ENCODE measurements around the gene B4GALT7. TPM values are rescaled to one million over a fixed set of nuclear protein-coding genes. Genes with fewer than 3 reads are reported as not detected.

Gene B4GALT7
- total RNA-seq, 1 donor from 2014 or later, result 11.6 TPM

- no peaks in the 10 kb centered on the region for H3K36me3 ChIP-seq
- TF ChIP-seq CTCF (IDR thresholded peaks at IDR 0.05), result peak; percentile 81
- TF ChIP-seq EZH2 (IDR thresholded peaks at IDR 0.05), result no peak
- no peaks in the 10 kb centered on the region for H3K4me1 ChIP-seq
- H3K4me3 ChIP-seq, result no peak overlapping the region
- peak overlapping the region; percentile 16 for H3K4me2 ChIP-seq
- H3K27ac ChIP-seq, result no peak overlapping the region
- peak overlapping the region; percentile 37 for H3K27ac Mint-ChIP-seq
- DNase-seq (ENCODE audit: low spot score), result peak; percentile 90
- H3K4me1 Mint-ChIP-seq, result peaks cover 9% of the 10 kb centered on the region
- H4K20me1 ChIP-seq (ENCODE audit: low read depth), result no peaks in the 10 kb centered on the region
- no peak overlapping the region for H2AFZ ChIP-seq (replicated peaks)
- peaks cover 12% of the 10 kb centered on the region for H3F3A ChIP-seq (ENCODE audit: low read depth)
- H3K9me3 ChIP-seq (ENCODE audit: low read depth), result no peaks in the 10 kb centered on the region
- peaks cover 9% of the 10 kb centered on the region for H3K27me3 Mint-ChIP-seq (ENCODE audit: insufficient read depth, low read depth)
- no peaks in the 10 kb centered on the region for H3K79me2 ChIP-seq (ENCODE audit: low read depth)
- no peaks in the 10 kb centered on the region for H3K9me3 Mint-ChIP-seq
- no peaks in the 10 kb centered on the region for H3K27me3 ChIP-seq
- H3K4me3 Mint-ChIP-seq, result peak overlapping the region; percentile 10
- no peak overlapping the region for H3K9ac ChIP-seq
- peaks cover 2% of the 10 kb centered on the region for H3K36me3 Mint-ChIP-seq
Observed at GRCh38 chr5:177607452-177608192, 7.7 kb downstream of the B4GALT7 start.

GRCh38 chr5:177608243-177609075, 8.5 kb downstream of the B4GALT7 start:
- peak overlapping the region; percentile 37 for H3K27ac Mint-ChIP-seq
- no peak overlapping the region for H3K27ac ChIP-seq

More at GRCh38 chr5:177608243-177609075, 8.5 kb downstream of the B4GALT7 start:
- Histone ChIP-seq H3K4me1 (no peaks in the 10 kb centered on the region), H2AFZ (replicated peaks) (no peak overlapping the region), H3K4me2 (no peak overlapping the region), H3F3A (ENCODE audit: low read depth) (peaks cover 12% of the 10 kb centered on the region), H3K9ac (no peak overlapping the region), H3K36me3 (no peaks in the 10 kb centered on the region), H3K9me3 (ENCODE audit: low read depth) (no peaks in the 10 kb centered on the region), H3K27me3 (no peaks in the 10 kb centered on the region), H3K4me3 (no peak overlapping the region), H4K20me1 (ENCODE audit: low read depth) (no peaks in the 10 kb centered on the region), H3K79me2 (ENCODE audit: low read depth) (no peaks in the 10 kb centered on the region)
- peaks cover 2% of the 10 kb centered on the region for H3K36me3 Mint-ChIP-seq
- H3K4me3 Mint-ChIP-seq, result no peak overlapping the region
- H3K27me3 Mint-ChIP-seq (ENCODE audit: insufficient read depth, low read depth), result peaks cover 9% of the 10 kb centered on the region
- TF ChIP-seq EZH2phosphoT487 (IDR thresholded peaks at IDR 0.05) (no peak), CTCF (IDR thresholded peaks at IDR 0.05) (no peak), EZH2 (IDR thresholded peaks at IDR 0.05) (no peak)
- DNase-seq (ENCODE audit: low spot score), result no peak
- H3K9me3 Mint-ChIP-seq, result no peaks in the 10 kb centered on the region
- peaks cover 9% of the 10 kb centered on the region for H3K4me1 Mint-ChIP-seq

Measured in neural progenitor cell (in vitro differentiated cells).